GOT3 (cell line): ENCODE measurements around the gene PRRC2B.
"Not testable (repeated sequence)": the region's sequence is repeated elsewhere in the genome, so short reads cannot be mapped to it uniquely, and the experiment has no call there.

Experiments used
- DNase-seq: peaks from one replicate; lab custom pipeline; 2025; ENCODE audit warnings: mixed read lengths; lab: John Stamatoyannopoulos, UW

Gene PRRC2B

DNA sequence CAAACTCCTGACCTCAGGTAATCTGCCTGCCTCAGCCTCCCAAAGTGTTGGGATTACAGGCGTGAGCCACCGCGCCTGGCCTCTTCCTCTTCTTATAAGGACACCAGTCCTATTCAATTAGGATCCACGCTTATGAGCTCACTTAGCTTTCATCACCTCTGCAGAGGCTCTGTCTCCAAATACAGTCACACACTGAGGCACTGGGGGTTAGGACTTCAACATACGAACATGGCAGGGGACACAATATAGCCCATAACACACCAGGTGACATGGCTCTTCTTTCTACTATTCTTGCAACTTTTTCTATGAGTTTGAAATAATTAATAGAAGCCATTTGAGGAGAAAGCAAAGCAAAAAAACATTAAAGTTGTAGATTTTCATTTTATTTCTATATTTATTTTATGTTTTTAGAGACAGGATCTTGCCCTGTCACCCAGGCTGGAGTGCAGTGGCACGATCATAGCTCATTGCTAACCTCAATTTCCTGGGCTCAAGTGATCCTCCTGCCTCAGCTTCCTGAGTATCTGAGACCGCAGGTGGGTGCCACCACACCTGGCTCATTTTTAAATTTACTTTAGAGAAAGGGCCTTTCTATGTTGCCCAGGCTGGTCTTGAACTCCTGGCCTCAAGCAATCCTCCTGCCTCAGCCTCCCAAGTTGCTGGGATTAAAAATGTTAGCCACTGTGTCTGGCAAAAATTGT is 145.5 kb downstream of the PRRC2B start:
- no peak for DNase-seq

DNA sequence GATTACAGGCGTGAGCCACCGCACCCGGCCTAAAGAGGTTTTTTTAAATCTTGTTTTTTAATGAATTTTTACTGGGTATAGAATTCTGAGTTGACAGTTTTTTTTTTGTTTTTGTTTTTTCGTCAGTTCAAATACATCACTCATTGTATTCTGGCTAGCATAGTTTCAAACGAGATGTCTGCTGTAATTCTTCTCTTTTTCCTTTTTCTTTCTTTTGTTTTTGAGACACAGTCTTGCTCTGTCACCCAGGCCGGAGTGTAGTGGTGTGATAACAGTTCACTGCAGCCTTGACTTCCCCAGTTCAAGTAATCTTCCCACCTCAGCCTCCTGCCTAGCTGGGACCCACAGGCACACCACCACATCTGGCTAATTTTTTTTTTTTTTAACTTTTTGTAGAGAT is 149.3 kb downstream of the PRRC2B start:
- no peak for DNase-seq

DNA sequence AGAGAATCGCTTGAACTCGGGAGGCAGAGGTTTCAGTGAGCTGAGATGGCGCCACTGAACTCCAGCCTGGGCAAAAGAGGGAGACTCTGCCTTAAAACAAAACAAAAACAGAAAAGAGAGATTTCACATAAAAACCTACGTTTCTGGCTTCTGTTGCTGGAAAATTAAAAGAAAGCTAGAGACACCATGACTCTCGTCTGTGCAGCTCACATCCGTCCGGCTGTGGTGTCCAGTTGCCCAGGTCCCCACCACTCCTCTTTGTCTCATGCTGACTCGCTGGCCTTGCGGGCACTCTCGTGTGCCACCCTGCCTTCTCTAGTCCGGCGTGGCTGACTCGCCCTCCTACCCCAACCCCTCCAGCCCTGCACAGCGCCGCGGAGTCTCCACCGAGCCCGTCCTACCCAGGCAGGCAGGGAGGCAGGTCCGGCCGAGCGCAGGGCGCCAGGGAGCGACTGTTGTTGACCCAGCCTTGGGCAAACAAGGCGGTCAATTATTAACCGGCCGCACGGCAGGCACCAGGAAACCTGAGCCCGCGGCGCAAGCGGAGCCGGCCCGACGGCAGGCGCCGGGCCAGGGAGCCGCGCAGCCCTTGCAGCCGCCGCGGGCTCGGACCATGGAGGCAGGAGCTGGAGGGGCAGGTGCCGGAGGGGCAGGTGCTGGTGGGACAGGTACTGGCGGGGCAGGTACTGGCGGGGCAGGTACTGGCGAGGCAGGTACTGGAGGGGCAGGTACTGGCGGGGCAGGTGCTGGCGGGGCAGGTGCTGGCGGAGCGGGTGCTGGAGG is 151.3 kb downstream of the PRRC2B start, which contains the start of gene PRRT1B:
PRRT1B (plus strand) TSS at position 521 of the 783 bp plus-strand sequence; CDS start at position 614, 93 bp downstream.
- no peak for DNase-seq

DNA sequence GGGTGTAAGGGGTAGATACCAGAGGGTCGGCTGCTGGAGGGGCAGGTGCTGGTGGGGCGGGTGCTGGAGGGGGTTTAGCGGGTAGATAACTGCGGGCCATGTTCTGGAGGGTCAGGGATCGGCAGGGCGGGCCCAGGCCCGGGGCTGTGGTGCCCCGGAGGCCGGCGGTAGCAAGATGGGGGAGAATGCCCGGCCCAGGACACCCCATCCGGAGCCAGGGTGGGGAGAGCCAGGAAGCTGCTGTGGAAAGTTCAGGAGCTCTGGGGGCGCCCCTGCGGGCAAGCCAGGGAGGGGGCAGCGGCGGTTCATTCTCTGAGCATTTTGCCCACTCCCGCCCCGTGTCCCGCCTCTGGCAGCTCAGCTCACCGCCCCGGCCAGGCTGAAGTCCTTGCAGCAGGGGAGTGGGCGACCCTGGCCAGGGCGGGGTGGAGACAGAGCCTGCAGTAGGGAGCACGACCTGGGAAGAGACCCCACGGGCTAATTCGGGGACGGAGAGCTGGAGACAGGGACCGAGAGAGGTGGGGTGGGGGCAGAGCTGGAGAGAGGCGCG is 152.0 kb downstream of the PRRC2B start:
- DNase-seq: no peak

DNA sequence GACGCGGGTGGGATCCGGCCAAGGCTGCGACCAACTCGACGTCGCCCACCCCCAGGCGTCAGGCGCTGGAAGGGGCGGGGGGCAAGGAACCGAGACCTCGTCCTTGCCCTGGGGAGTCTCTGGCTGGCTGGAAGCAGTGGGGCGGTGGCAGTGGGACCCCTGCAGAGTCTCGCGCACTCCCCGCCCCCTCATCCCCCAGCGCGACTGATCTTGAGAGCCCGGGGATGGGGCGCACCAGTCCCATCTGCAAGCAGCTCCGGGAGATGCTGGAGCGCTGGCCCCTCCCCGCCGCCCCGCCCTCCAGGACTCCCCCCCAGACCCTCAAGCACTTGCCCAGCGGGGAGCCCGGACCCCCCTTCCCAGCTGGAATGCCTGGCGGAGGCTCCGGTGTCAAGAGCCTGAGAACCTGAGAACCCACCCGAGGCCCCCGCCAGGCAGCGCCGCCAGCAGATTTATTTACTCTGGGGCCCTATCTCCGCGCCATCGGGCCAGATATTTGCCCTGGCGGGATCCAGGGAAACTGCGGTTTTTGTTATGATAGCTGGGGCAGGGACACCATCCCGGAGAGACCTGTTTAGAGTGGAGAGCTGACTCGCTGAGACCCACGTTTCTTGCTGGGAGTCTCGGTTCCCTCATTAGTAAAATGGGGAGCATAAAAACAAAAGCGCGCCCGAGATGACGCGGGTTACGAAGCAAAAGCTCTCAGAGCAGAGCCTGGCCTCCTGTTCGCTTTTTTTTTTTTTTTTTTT is 152.6 kb downstream of the PRRC2B start:
- DNase-seq: no peak

DNA sequence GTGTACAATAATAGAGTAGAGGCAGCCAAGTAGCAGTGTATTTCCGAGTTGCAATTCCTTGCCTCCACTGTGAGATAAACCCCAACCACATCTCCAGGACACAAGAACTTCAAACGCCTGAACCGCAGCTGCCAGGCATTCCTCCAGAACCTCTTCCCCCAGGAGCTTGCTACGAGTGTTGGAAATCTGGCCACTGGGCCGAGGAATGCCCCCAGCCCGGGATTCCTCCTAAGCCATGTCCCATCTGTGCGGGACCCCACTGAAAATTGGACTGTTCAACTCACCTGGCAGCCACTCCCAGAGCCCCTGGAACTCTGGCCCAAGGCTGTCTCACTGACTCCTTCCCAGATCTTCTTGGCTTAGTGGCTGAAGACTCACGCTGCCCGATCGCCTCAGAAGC is 155.3 kb downstream of the PRRC2B start:
- DNase-seq: not testable (repeated sequence)
